Neural cell (in vitro differentiated cells): ENCODE data around the gene NGF.

Experiments
- CTCF ChIP-seq: fragments of 450-650 bp; IDR thresholded peaks from 2 replicates; pipeline ENCODE4 v1.5.1; 2014; ENCODE audit warnings: antibody characterized with exemption, mild to moderate bottlenecking, moderate library complexity; ENCODE audit not compliant: poor library complexity, severe bottlenecking
- EZH2 ChIP-seq: fragments of 200-600, 300-800 bp; shearing (Covaris generic), sonication (generic); IDR thresholded peaks from 2 replicates; pipeline ENCODE4 v1.6.1; 2014; ENCODE audit warnings: antibody characterized with exemption, low read length, borderline replicate concordance, mild to moderate bottlenecking; ENCODE audit not compliant: insufficient read depth, poor library complexity, severe bottlenecking
- MXI1 ChIP-seq: fragments of 450-650 bp; conservative IDR thresholded peaks from 2 replicates; pipeline ENCODE4 v1.6.1; 2014; ENCODE audit warnings: antibody characterized with exemption, mild to moderate bottlenecking; ENCODE audit not compliant: poor library complexity, severe bottlenecking
- POLR2AphosphoS5 ChIP-seq: IDR thresholded peaks from 2 replicates; pipeline ENCODE4 v1.6.1; 2012
- REST ChIP-seq: IDR thresholded peaks from 2 replicates; pipeline ENCODE4 v1.6.1; 2012; ENCODE audit warnings: borderline replicate concordance

GRCh38 chr1:115300087-115300876 is 37.8 kb downstream of the NGF start:
- TF ChIP-seq EZH2 (no peak), CTCF (no peak), REST (no peak), MXI1 (no peak), POLR2AphosphoS5 (no peak)
